Upper lobe of left lung (tissue), 6 donors: ENCODE measurements around the gene OR10G4. TPM values are rescaled to one million over a fixed set of nuclear protein-coding genes. Genes with fewer than 3 reads are reported as not detected.
"Not testable (repeated sequence)": the region's sequence is repeated elsewhere in the genome, so short reads cannot be mapped to it uniquely, and the experiment has no call there.

ENCODE experiments used
- ATAC-seq, 2 donors: fragments of 200-7000 bp; cut with Tn5 transposase; one replicate each; pipeline ENCODE4 v1.9.1; 2022; ENCODE audit warnings: mild to moderate bottlenecking in 2 of 2, moderate library complexity in 2 of 2; ENCODE audit not compliant: low FRiP score in 2 of 2
- DNase-seq, 2 donors: peaks; one replicate each; pipeline ENCODE4 v3.0.0-alpha.2; 2019 to 2020
- H3K27ac ChIP-seq, 4 donors: fragments of 200-600 bp; sonication (generic); one replicate each; pipeline ENCODE4 v1.5.1; 2016 to 2019
- H3K27me3 ChIP-seq, 4 donors: fragments of 200-600 bp; sonication (generic); one replicate each; pipeline ENCODE4 v1.5.1; 2017 to 2019
- H3K36me3 ChIP-seq, 4 donors: fragments of 200-600 bp; sonication (generic); one replicate each; pipeline ENCODE4 v1.5.1; 2016 to 2019
- H3K4me1 ChIP-seq, 4 donors: fragments of 200-600 bp; sonication (generic); one replicate each; pipeline ENCODE4 v1.5.1; 2018 to 2019
- H3K4me3 ChIP-seq, 4 donors: fragments of 200-600 bp; sonication (generic); one replicate each; pipeline ENCODE4 v1.5.1; 2017 to 2019; ENCODE audit warnings: mild to moderate bottlenecking in 2 of 4, moderate library complexity in 1 of 4
- H3K9me3 ChIP-seq, 4 donors: fragments of 200-600 bp; sonication (generic); one replicate each; pipeline ENCODE4 v1.5.1; 2018 to 2019
- CTCF ChIP-seq, 6 experiments: fragments of 450-650 bp in 4 of 6; fragments of 200-600 bp in 2 of 6; sonication (generic) in 2 of 6; IDR thresholded peaks; one replicate each; pipeline ENCODE4 v1.5.1; 2016 to 2019; ENCODE audit warnings: antibody characterized with exemption in 6 of 6
- EP300 ChIP-seq, 4 donors: sonication (generic); formaldehyde crosslinking; IDR thresholded peaks; one replicate each; pipeline ENCODE4 v1.5.1; 2017; ENCODE audit warnings: antibody characterized with exemption in 4 of 4, control low read depth in 2 of 4
- POLR2A ChIP-seq, 4 donors: fragments of 450-650 bp; IDR thresholded peaks; one replicate each; pipeline ENCODE4 v1.5.1; 2016 to 2017; ENCODE audit warnings: antibody characterized with exemption in 4 of 4, mild to moderate bottlenecking in 2 of 4
- POLR2AphosphoS5 ChIP-seq, 2 donors: sonication (generic); formaldehyde crosslinking; IDR thresholded peaks; one replicate each; pipeline ENCODE4 v1.5.1; 2017; ENCODE audit warnings: antibody characterized with exemption in 2 of 2
- WGBS, 2 donors: methylation state at CpG; one replicate each; pipeline ENCODE4 v1.1.5; 2017 to 2018; 5-methylcytosine and 5-hydroxymethylcytosine counted together
- total RNA-seq, 6 donors: library from RNA; depleted of rRNA in 4 of 6; stranded (reverse); fragments of >200 nt in 4 of 6; gene quantifications; one replicate each; pipeline versions ENCODE4 v1.1.0 to v1.2.1, GENCODE V29; 2016 to 2021
- donor health status: DM: no; HTN: no; CAD: no; lungs with moderate emphysema.
- donor health status: DM: no; HTN: yes; CAD: no; lungs with severe emphysema.

Gene OR10G4
- total RNA-seq, 6 donors from 2014 or later, result not detected

GRCh38 chr11:123995119-123995518, 17.7 kb upstream of the OR10G4 start, which contains the start of gene OR10G6:
Gene OR10G6, minus strand, starts transcription at chr11:123995161. Its CDS starts 0 bp downstream, at chr11:123995161.
- no peak for ATAC-seq
- H3K36me3 ChIP-seq, result no peaks in the 10 kb centered on the region

GRCh38 chr11:124015837-124016236, 3.0 kb downstream of the OR10G4 start:
- H3K4me1 ChIP-seq, H3K36me3 ChIP-seq, H3K27me3 ChIP-seq, DNase-seq, H3K27ac ChIP-seq, H3K4me3 ChIP-seq, H3K9me3 ChIP-seq: not testable (repeated sequence)
- 70 to 75% methylated on average over 2 to 3 of the region's 9 CpGs for WGBS, 2 donors
- peak in 1 of 2 donors; percentile 30 for ATAC-seq

More at GRCh38 chr11:123995119-123995518, 17.7 kb upstream of the OR10G4 start, which contains the start of gene OR10G6:
- no peak for DNase-seq
- no peak within 1 kb of the TSS for H3K27ac ChIP-seq
- no peak within 1 kb of the TSS for H3K4me3 ChIP-seq
- 65 to 66% methylated on average over 1 of the region's 1 CpG for WGBS, 2 donors
- no peaks in the 10 kb centered on the region for H3K9me3 ChIP-seq
- H3K4me1 ChIP-seq, result no peaks in the 10 kb centered on the region
- TF ChIP-seq POLR2A (IDR thresholded peaks at IDR 0.05) (no peak), EP300 (IDR thresholded peaks at IDR 0.05) (no peak), POLR2AphosphoS5 (IDR thresholded peaks at IDR 0.05) (no peak), CTCF (IDR thresholded peaks at IDR 0.05) (no peak)
- H3K27me3 ChIP-seq, result no peaks in the 10 kb centered on the region

GRCh38 chr11:124026498-124026897, 13.7 kb downstream of the OR10G4 start, which contains the start of gene OR10G8:
Gene OR10G8, plus strand, starts transcription at chr11:124026798. Its CDS starts 2,825 bp downstream, at chr11:124029623.
- ATAC-seq, result no peak
- WGBS, 2 donors, result 76 to 92% methylated on average over 2 of the region's 2 CpGs
- H3K27me3 ChIP-seq, result no peaks in the 10 kb centered on the region
- TF ChIP-seq EP300 (IDR thresholded peaks at IDR 0.05) (no peak), CTCF (IDR thresholded peaks at IDR 0.05) (no peak), POLR2AphosphoS5 (IDR thresholded peaks at IDR 0.05) (no peak), POLR2A (IDR thresholded peaks at IDR 0.05) (no peak)
- no peak for DNase-seq
- H3K36me3 ChIP-seq, result no peaks in the 10 kb centered on the region
- no peak within 1 kb of the TSS for H3K27ac ChIP-seq
- H3K4me1 ChIP-seq, result no peaks in the 10 kb centered on the region
- no peaks in the 10 kb centered on the region for H3K9me3 ChIP-seq
- H3K4me3 ChIP-seq, result no peak within 1 kb of the TSS

GRCh38 chr11:124036666-124037065, 23.9 kb downstream of the OR10G4 start:
- DNase-seq (no peak), ATAC-seq (no peak)
- no peaks in the 10 kb centered on the region for H3K27me3 ChIP-seq
- TF ChIP-seq POLR2A (IDR thresholded peaks at IDR 0.05) (no peak), POLR2AphosphoS5 (IDR thresholded peaks at IDR 0.05) (no peak), EP300 (IDR thresholded peaks at IDR 0.05) (no peak), CTCF (IDR thresholded peaks at IDR 0.05) (no peak)
- no peaks in the 10 kb centered on the region for H3K9me3 ChIP-seq
- no peak overlapping the region for H3K4me3 ChIP-seq
- no peaks in the 10 kb centered on the region for H3K36me3 ChIP-seq
- H3K4me1 ChIP-seq, result no peaks in the 10 kb centered on the region
- WGBS, 2 donors, result 77 to 83% methylated on average over 1 of the region's 1 CpG
- no peak overlapping the region for H3K27ac ChIP-seq

- ATAC-seq (peak in 1 of 2 donors; percentile 19), DNase-seq (no peak)
- Histone ChIP-seq H3K36me3 (no peaks in the 10 kb centered on the region), H3K27me3 (no peaks in the 10 kb centered on the region), H3K4me1 (no peaks in the 10 kb centered on the region), H3K4me3 (no peak overlapping the region), H3K9me3 (no peaks in the 10 kb centered on the region), H3K27ac (no peak overlapping the region)
- WGBS, 2 donors, result 75 to 85% methylated on average over 9 of the region's 9 CpGs
- TF ChIP-seq EP300 (IDR thresholded peaks at IDR 0.05), result no peak
- TF ChIP-seq POLR2AphosphoS5 (IDR thresholded peaks at IDR 0.05), result no peak
- TF ChIP-seq POLR2A (IDR thresholded peaks at IDR 0.05), result no peak
- TF ChIP-seq CTCF (IDR thresholded peaks at IDR 0.05), result no peak
Observed at GRCh38 chr11:124039557-124039956, 26.8 kb downstream of the OR10G4 start.
